ENCODE data around the gene NR3C2. TPM values are rescaled to one million over a fixed set of nuclear protein-coding genes. Genes with fewer than 3 reads are reported as not detected.

Gene NR3C2
- total RNA-seq, 1 experiment from 2014 or later, result 14.2 TPM

DNA sequence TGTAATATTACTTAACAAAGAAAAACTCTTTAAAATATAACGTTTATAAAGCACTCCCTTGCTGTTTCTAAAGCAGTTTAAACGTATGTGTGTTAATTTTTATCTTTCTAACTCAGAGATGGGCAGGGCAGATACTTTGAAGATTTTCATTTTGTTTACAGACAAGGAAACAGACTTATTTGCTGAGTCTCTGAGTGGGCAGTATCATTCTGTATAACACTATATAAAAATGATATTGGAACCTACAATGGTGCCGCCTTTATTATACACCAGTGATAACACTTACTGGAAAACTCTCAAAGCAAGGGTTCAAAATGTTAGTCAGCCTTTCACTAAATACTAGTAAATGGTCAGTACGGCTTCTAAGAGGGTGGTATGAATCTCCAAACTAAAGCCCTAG, 193.4 kb downstream of the NR3C2 start:
- no peak for DNase-seq
- TF ChIP-seq, protein P1, sequence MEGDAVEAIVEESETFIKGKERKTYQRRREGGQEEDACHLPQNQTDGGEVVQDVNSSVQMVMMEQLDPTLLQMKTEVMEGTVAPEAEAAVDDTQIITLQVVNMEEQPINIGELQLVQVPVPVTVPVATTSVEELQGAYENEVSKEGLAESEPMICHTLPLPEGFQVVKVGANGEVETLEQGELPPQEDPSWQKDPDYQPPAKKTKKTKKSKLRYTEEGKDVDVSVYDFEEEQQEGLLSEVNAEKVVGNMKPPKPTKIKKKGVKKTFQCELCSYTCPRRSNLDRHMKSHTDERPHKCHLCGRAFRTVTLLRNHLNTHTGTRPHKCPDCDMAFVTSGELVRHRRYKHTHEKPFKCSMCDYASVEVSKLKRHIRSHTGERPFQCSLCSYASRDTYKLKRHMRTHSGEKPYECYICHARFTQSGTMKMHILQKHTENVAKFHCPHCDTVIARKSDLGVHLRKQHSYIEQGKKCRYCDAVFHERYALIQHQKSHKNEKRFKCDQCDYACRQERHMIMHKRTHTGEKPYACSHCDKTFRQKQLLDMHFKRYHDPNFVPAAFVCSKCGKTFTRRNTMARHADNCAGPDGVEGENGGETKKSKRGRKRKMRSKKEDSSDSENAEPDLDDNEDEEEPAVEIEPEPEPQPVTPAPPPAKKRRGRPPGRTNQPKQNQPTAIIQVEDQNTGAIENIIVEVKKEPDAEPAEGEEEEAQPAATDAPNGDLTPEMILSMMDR (IDR thresholded peaks at IDR 0.05; ENCODE audit: unreplicated experiment), result no peak
- Mint-ChIP-seq H3K27me3 (ENCODE audit: unreplicated experiment) (no peaks in the 10 kb centered on the region), H3K9me3 (ENCODE audit: low read depth, unreplicated experiment) (no peaks in the 10 kb centered on the region), H3K4me3 (ENCODE audit: low read depth, unreplicated experiment) (no peak overlapping the region), H3K27ac (ENCODE audit: unreplicated experiment) (no peak overlapping the region), H3K36me3 (ENCODE audit: insufficient read depth, unreplicated experiment) (no peaks in the 10 kb centered on the region), H3K4me1 (ENCODE audit: low read depth, unreplicated experiment) (no peaks in the 10 kb centered on the region)
- intact Hi-C loops (cut with micrococcal nuclease; ENCODE audit: unreplicated experiment), result no loop called here
- CTCF ChIA-PET, result no interaction called here
- BruUV-seq (replicated peaks), result no TSS peak

DNA sequence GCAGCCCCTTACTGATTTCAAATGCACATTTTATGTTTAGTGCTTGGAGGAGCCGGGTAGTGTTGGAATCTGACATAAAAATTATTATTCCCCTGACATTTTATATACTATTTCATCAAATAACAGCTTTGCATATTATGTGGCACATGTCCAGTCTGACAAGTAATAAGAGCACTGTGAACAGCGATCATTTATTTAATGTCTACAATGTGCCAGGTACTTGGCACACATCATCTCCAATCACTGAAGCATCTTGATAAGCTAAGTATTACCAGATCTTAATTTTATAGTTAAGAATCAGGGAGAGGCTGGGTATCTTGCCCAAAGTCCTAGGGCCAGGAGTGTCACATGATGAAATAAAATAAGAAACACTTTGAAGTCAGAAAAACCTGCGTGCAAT, 197.2 kb downstream of the NR3C2 start:
- intact Hi-C loops (cut with micrococcal nuclease; ENCODE audit: unreplicated experiment), result no loop called here
- H3K9me3 Mint-ChIP-seq (ENCODE audit: low read depth, unreplicated experiment), result no peaks in the 10 kb centered on the region
- no peaks in the 10 kb centered on the region for H3K4me1 Mint-ChIP-seq (ENCODE audit: low read depth, unreplicated experiment)
- TF ChIP-seq, protein P1 (IDR thresholded peaks at IDR 0.05; ENCODE audit: unreplicated experiment), result no peak
- CTCF ChIA-PET, result no interaction called here
- no peaks in the 10 kb centered on the region for H3K27me3 Mint-ChIP-seq (ENCODE audit: unreplicated experiment)
- no peak for DNase-seq
- no peaks in the 10 kb centered on the region for H3K36me3 Mint-ChIP-seq (ENCODE audit: insufficient read depth, unreplicated experiment)
- no peak overlapping the region for H3K4me3 Mint-ChIP-seq (ENCODE audit: low read depth, unreplicated experiment)
- H3K27ac Mint-ChIP-seq (ENCODE audit: unreplicated experiment), result no peak overlapping the region
- no TSS peak for BruUV-seq (replicated peaks)

DNA sequence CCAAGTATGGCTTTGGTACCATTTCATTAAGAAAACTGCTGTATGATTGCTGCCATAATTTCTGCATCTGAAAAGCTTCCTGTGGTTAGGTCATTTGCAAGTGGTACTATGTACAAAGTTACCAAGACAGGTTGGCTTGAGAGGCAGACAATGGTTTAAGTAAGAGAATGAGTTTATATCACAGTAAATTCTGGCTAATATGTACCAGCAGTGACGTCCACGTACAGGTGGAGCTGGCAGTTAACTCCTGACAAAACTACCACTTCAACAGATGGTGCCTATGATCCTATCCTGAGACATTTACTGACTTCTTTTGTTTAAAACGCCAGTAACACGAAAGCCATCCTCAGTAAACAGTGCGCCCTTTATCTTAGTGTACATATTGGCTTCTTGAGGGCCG, 198.4 kb downstream of the NR3C2 start:
- intact Hi-C loops (cut with micrococcal nuclease; ENCODE audit: unreplicated experiment), result no loop called here
- Mint-ChIP-seq H3K27ac (ENCODE audit: unreplicated experiment) (no peak overlapping the region), H3K27me3 (ENCODE audit: unreplicated experiment) (no peaks in the 10 kb centered on the region), H3K9me3 (ENCODE audit: low read depth, unreplicated experiment) (no peaks in the 10 kb centered on the region), H3K36me3 (ENCODE audit: insufficient read depth, unreplicated experiment) (peaks cover 5% of the 10 kb centered on the region), H3K4me1 (ENCODE audit: low read depth, unreplicated experiment) (no peaks in the 10 kb centered on the region), H3K4me3 (ENCODE audit: low read depth, unreplicated experiment) (no peak overlapping the region)
- no peak for DNase-seq
- TF ChIP-seq, protein P1 (IDR thresholded peaks at IDR 0.05; ENCODE audit: unreplicated experiment), result no peak
- no TSS peak for BruUV-seq (replicated peaks)
- CTCF ChIA-PET, result no interaction called here

DNA sequence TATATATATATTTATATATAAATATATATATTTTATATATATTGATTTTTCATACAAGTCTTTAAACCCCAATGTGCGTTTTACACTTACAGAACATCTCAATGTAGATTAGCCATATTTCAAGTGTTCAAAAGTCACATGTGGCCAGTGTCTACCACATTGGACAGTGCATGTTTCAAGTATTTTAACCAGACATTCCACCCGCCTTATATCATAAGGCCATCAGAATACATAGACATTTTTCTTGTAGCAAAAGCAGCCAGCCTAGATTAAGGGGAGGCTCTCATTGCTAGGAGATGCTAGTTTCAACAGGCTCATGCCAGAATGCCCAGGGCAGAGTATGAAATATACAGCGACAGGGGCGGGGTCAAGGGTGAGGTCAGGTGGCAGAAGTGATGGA, 202.0 kb downstream of the NR3C2 start:
- DNase-seq, result no peak
- CTCF ChIA-PET, result no interaction called here
- H3K36me3 Mint-ChIP-seq (ENCODE audit: insufficient read depth, unreplicated experiment), result peaks cover 5% of the 10 kb centered on the region
- H3K4me1 Mint-ChIP-seq (ENCODE audit: low read depth, unreplicated experiment), result no peaks in the 10 kb centered on the region
- H3K27ac Mint-ChIP-seq (ENCODE audit: unreplicated experiment), result no peak overlapping the region
- BruUV-seq (replicated peaks), result no TSS peak
- H3K4me3 Mint-ChIP-seq (ENCODE audit: low read depth, unreplicated experiment), result no peak overlapping the region
- no peaks in the 10 kb centered on the region for H3K9me3 Mint-ChIP-seq (ENCODE audit: low read depth, unreplicated experiment)
- intact Hi-C loops (cut with micrococcal nuclease; ENCODE audit: unreplicated experiment), result no loop called here
- no peaks in the 10 kb centered on the region for H3K27me3 Mint-ChIP-seq (ENCODE audit: unreplicated experiment)
- TF ChIP-seq, protein P1 (IDR thresholded peaks at IDR 0.05; ENCODE audit: unreplicated experiment), result no peak
